Mucosa of descending colon (tissue), 3 donors: Measurements from ENCODE around the gene XIRP2. TPM values are rescaled to one million over a fixed set of nuclear protein-coding genes. Genes with fewer than 3 reads are reported as not detected.
"Not testable (repeated sequence)": the region's sequence is repeated elsewhere in the genome, so short reads cannot be mapped to it uniquely, and the experiment has no call there.

Experiments
- ATAC-seq: fragments of 200-7000 bp; cut with Tn5 transposase; one replicate; pipeline ENCODE4 v1.9.1; 2020; ENCODE audit warnings: mild to moderate bottlenecking, moderate library complexity
- DNase-seq, 3 donors: peaks; one replicate each; pipeline ENCODE4 v3.0.0-alpha.2; 2020
- H3K36me3 ChIP-seq: fragments of 200-600 bp; one replicate; pipeline ENCODE4 v1.8.0; 2021; ENCODE audit warnings: low read depth, mild to moderate bottlenecking
- H3K4me1 ChIP-seq: fragments of 200-600 bp; one replicate; pipeline ENCODE4 v1.8.0; 2021; ENCODE audit warnings: low read depth, mild to moderate bottlenecking
- H3K4me3 ChIP-seq: fragments of 200-600 bp; one replicate; pipeline ENCODE4 v1.8.0; 2021; ENCODE audit warnings: mild to moderate bottlenecking
- H3K9me3 ChIP-seq: fragments of 200-600 bp; one replicate; pipeline ENCODE4 v1.8.0; 2021; ENCODE audit warnings: mild to moderate bottlenecking
- intact Hi-C, 2 donors: fragments of 100-400 bp; cut with DNase I in 1 of 2; cut with micrococcal nuclease in 1 of 2; formaldehyde crosslinking; loops; one replicate each; pipeline versions ENCODE4 v1.11.0 to v1.11.1; 2022; cut with DNase I, micrococcal nuclease
- total RNA-seq, 3 donors: library from RNA; stranded (reverse); fragmentation: NEBNext Ultra II Directional in 2 of 3; extraction: Animal tissue kit (Norgen Biotek cat#: 25700) in 2 of 3; gene quantifications; one replicate each; pipeline versions ENCODE4 v1.2.1 to v1.2.4, GENCODE V29; 2021 to 2023
- TF ChIP-seq, protein P1 (sequence below): fragments of 200-600 bp; IDR thresholded peaks from one replicate; pipeline ENCODE4 v1.8.0; 2022; ENCODE audit warnings: antibody characterized with exemption, mild to moderate bottlenecking
- donor health status: DM: no; HTN: no; CAD: no; lungs with moderate emphysema.
- donor health status: DM: no; HTN: no; CAD: no.
- donor health status: DM: no; HTN: yes; CAD: no.

XIRP2 gene
- total RNA-seq, 3 donors from 2014 or later = 0.29 to 0.55 TPM; not detected in 1

DNA sequence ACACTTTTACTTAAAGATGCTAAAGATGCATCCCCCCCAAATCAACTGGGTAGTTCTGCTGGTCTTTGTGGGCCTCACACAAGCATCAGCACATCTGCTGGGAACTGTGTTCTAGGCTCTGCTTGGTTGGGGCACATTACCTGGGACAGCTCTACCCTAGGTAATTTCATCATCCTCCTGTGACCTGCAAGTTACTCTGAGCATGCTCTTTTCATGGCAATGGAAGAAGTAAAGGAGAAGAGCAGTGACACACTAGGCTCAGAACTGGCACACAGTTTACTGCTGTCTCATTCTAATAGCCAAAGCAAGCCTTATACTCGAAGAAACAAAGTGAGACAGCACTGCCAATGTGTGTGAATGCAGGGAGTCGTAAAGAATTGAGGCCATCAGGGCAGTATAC is 376.7 kb downstream of the XIRP2 start:
- H3K9me3 ChIP-seq = peaks cover 5% of the 10 kb centered on the region
- ATAC-seq = no peak
- no peaks in the 10 kb centered on the region for H3K4me1 ChIP-seq
- TF ChIP-seq, protein P1, sequence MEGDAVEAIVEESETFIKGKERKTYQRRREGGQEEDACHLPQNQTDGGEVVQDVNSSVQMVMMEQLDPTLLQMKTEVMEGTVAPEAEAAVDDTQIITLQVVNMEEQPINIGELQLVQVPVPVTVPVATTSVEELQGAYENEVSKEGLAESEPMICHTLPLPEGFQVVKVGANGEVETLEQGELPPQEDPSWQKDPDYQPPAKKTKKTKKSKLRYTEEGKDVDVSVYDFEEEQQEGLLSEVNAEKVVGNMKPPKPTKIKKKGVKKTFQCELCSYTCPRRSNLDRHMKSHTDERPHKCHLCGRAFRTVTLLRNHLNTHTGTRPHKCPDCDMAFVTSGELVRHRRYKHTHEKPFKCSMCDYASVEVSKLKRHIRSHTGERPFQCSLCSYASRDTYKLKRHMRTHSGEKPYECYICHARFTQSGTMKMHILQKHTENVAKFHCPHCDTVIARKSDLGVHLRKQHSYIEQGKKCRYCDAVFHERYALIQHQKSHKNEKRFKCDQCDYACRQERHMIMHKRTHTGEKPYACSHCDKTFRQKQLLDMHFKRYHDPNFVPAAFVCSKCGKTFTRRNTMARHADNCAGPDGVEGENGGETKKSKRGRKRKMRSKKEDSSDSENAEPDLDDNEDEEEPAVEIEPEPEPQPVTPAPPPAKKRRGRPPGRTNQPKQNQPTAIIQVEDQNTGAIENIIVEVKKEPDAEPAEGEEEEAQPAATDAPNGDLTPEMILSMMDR = no peak
- H3K36me3 ChIP-seq = no peaks in the 10 kb centered on the region
- no peak for DNase-seq
- intact Hi-C loops = no loop called here
- no peak overlapping the region for H3K4me3 ChIP-seq

DNA sequence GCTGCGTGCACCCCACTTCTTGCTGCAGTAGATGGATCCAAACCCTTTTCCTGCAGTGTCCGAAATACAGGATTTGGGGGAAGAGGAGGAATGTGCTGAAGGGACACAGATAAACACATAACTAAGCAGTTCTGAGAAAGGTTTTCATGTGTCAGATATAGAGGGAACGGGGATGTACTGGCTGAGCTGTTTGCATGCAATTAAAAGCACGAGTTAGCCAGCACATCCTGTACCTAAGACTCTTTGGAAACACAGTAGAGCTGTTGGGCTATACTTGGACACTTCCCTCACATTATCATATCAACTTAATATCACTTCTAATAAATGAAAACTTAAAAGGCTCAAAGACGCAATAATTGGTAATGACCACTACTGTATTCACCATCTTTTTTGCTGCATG is 377.4 kb downstream of the XIRP2 start:
- TF ChIP-seq, protein P1 = no peak
- ATAC-seq (no peak), DNase-seq (no peak)
- Histone ChIP-seq H3K36me3 (no peaks in the 10 kb centered on the region), H3K4me1 (no peaks in the 10 kb centered on the region), H3K4me3 (no peak overlapping the region), H3K9me3 (peaks cover 5% of the 10 kb centered on the region)
- intact Hi-C loops = no loop called here

DNA sequence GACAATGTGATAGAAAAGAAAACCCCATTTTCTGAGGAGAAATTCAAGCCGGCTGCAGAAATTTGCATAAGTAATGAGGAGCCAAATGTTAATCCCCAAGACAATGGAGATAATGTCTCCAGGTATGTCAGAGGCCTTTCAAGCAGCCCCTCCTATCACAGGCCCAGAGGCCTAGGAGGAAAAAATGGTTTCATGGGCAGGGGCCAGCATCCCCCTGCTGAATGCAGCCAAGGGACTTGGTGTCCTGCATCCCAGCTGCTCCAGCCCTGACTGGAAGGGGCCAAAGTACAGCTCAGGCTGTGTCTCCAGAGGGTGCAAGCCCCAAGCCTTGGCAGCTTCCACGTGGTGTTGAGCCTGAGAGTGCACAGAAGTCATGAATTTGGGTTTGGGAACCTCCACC is 380.0 kb downstream of the XIRP2 start:
- H3K4me3 ChIP-seq, H3K36me3 ChIP-seq, H3K4me1 ChIP-seq, ATAC-seq, intact Hi-C loops, H3K9me3 ChIP-seq, DNase-seq: not testable (repeated sequence)

DNA sequence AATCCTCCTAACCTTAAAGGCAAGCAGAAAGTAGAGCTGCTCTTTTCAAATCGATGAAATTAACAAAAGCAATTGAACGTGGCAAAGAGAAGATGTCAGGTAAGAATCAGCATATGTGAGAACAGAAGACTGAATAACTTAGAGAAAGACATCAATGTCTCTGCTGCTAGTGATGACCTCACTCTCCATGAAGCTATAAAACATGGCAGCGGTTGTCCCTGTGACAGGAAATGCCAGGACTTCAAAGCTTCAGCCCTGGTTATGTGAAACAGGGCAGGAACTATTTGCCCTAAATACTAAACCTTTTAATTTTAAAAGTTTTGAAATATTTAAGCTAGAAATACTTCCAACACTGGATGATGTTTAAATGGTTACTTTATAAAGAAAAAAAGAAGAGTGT is 383.7 kb downstream of the XIRP2 start:
- Histone ChIP-seq H3K36me3 (no peaks in the 10 kb centered on the region), H3K4me1 (no peaks in the 10 kb centered on the region), H3K9me3 (peaks cover 5% of the 10 kb centered on the region), H3K4me3 (no peak overlapping the region)
- TF ChIP-seq, protein P1 = no peak
- ATAC-seq (no peak), DNase-seq (no peak)
- intact Hi-C loops = no loop called here

DNA sequence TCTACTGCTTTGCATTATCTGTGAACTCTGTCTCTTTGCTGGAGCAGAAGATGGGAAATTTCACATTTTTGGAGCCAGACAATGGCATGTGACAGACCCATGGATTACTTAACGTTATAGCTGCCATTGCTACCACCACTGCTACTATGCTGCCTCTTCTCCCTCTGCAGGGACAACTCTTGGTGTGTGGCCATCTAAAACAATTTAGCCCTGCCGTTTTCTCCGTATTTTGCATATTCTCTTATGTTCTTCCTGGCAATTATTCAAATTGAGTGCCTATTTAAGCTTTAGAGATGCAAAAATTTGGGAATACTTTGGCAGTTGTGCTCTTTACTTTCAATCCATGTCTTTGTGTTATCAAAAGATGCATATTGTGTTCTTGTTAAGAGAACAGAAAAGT is 386.8 kb downstream of the XIRP2 start:
- intact Hi-C loops = no loop called here
- Histone ChIP-seq H3K36me3 (no peaks in the 10 kb centered on the region), H3K4me1 (no peaks in the 10 kb centered on the region), H3K4me3 (no peak overlapping the region), H3K9me3 (no peaks in the 10 kb centered on the region)
- TF ChIP-seq, protein P1 = no peak
- ATAC-seq = no peak
- DNase-seq = no peak

DNA sequence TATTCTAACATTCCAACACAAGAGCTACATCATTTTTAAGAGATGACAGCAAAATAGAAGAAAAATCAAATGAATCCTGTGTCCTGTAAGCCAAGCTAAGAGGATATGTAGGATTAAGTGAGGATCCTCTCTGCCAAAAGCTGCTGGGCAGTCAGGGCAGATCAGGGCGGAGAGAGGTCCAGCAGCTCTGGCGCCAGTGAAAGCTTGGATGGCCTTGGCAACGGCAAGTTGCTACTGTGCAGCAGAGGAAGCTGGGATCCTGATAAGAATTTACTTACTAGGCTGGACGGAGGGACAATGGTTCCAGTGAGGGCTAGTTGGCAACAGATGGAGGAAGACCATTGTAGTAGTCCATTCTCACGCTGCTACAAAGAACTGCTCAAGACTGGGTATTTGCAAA is 391.5 kb downstream of the XIRP2 start:
- Histone ChIP-seq H3K9me3 (no peaks in the 10 kb centered on the region), H3K36me3 (no peaks in the 10 kb centered on the region), H3K4me3 (no peak overlapping the region), H3K4me1 (no peaks in the 10 kb centered on the region)
- intact Hi-C loops = no loop called here
- TF ChIP-seq, protein P1 = no peak
- DNase-seq = no peak
- no peak for ATAC-seq
